IPS-18c (cell line): ENCODE data around the gene CCDC78.
"Not testable (repeated sequence)": the region's sequence is repeated elsewhere in the genome, so short reads cannot be mapped to it uniquely, and the experiment has no call there.

Source experiments
- H3K4me3 ChIP-seq: 2 replicates; pipeline ENCODE4 v1.7.0; 2013; ENCODE audit warnings: low read depth, mild to moderate bottlenecking, low read length, moderate library complexity; ENCODE audit not compliant: insufficient read depth
- H3K9me3 ChIP-seq: one replicate; pipeline ENCODE4 v1.6.1; 2013; ENCODE audit warnings: mild to moderate bottlenecking, low read length, moderate library complexity; ENCODE audit not compliant: control insufficient read depth, insufficient read depth

The CCDC78 gene

GRCh38 chr16:694187-694862 lies 31.9 kb downstream of the CCDC78 start:
- Histone ChIP-seq H3K4me3 (peak overlapping the region; percentile 57), H3K9me3 (no peaks in the 10 kb centered on the region)

GRCh38 chr16:693766-694165 lies 32.5 kb downstream of the CCDC78 start:
- H3K4me3 ChIP-seq: peak overlapping the region; percentile 57
- no peaks in the 10 kb centered on the region for H3K9me3 ChIP-seq

- Histone ChIP-seq H3K4me3 (peak overlapping the region; percentile 57), H3K9me3 (no peaks in the 10 kb centered on the region)
Measured at GRCh38 chr16:693364-693763, 32.9 kb downstream of the CCDC78 start.

- Histone ChIP-seq H3K4me3 (no peak overlapping the region), H3K9me3 (no peaks in the 10 kb centered on the region)
Measured at GRCh38 chr16:692356-693108, 33.7 kb downstream of the CCDC78 start.

GRCh38 chr16:691242-691641 lies 35.0 kb downstream of the CCDC78 start:
- not testable (repeated sequence) for H3K4me3 ChIP-seq, H3K9me3 ChIP-seq

GRCh38 chr16:689175-689897 lies 36.9 kb downstream of the CCDC78 start:
- peak overlapping the region; percentile 92 for H3K4me3 ChIP-seq
- H3K9me3 ChIP-seq: no peaks in the 10 kb centered on the region

- Histone ChIP-seq H3K9me3 (no peaks in the 10 kb centered on the region), H3K4me3 (no peak overlapping the region)
Measured at GRCh38 chr16:687499-687898, 38.7 kb downstream of the CCDC78 start.

- Histone ChIP-seq H3K9me3 (no peaks in the 10 kb centered on the region), H3K4me3 (no peak overlapping the region)
Measured at GRCh38 chr16:686459-687260, 39.6 kb downstream of the CCDC78 start.

GRCh38 chr16:685967-686366 lies 40.3 kb downstream of the CCDC78 start:
- Histone ChIP-seq H3K4me3 (no peak overlapping the region), H3K9me3 (no peaks in the 10 kb centered on the region)

- H3K4me3 ChIP-seq: no peak overlapping the region
- no peaks in the 10 kb centered on the region for H3K9me3 ChIP-seq
Measured at GRCh38 chr16:684961-685696, 41.1 kb downstream of the CCDC78 start.

- H3K4me3 ChIP-seq: peak within 1 kb of the TSS; percentile 71
Measured at GRCh38 chr16:684071-684794, 42.0 kb downstream of the CCDC78 start, which contains the start of gene JMJD8. Gene JMJD8 (minus strand): TSS chr16:684334. CDS start chr16:684319, 15 bp downstream.

GRCh38 chr16:683396-684070 lies 42.7 kb downstream of the CCDC78 start:
- H3K9me3 ChIP-seq: no peaks in the 10 kb centered on the region
- peak overlapping the region; percentile 71 for H3K4me3 ChIP-seq

More at GRCh38 chr16:684071-684794, 42.0 kb downstream of the CCDC78 start, which contains the start of gene JMJD8:
- H3K9me3 ChIP-seq: no peaks in the 10 kb centered on the region

- Histone ChIP-seq H3K9me3 (no peaks in the 10 kb centered on the region), H3K4me3 (peak overlapping the region; percentile 71)
Measured at GRCh38 chr16:682493-683395, 43.5 kb downstream of the CCDC78 start.

- Histone ChIP-seq H3K9me3 (no peaks in the 10 kb centered on the region), H3K4me3 (peak overlapping the region; percentile 80)
Measured at GRCh38 chr16:681746-682427, 44.4 kb downstream of the CCDC78 start.
